IPS-15b (cell line): ENCODE data around the gene GABRE.

Source experiments
- H3K27me3 ChIP-seq: one replicate; pipeline ENCODE4 v1.6.1; 2013; ENCODE audit warnings: low read length; ENCODE audit not compliant: control insufficient read depth, insufficient read depth
- H3K36me3 ChIP-seq: one replicate; pipeline ENCODE4 v1.6.1; 2013; ENCODE audit warnings: low read length; ENCODE audit not compliant: control insufficient read depth, insufficient read depth
- H3K4me1 ChIP-seq: one replicate; pipeline ENCODE4 v1.6.1; 2013; ENCODE audit warnings: mild to moderate bottlenecking, low read length; ENCODE audit not compliant: control insufficient read depth, insufficient read depth
- H3K4me3 ChIP-seq: one replicate; pipeline ENCODE4 v1.5.1; 2013; ENCODE audit warnings: low read depth, low read length
- H3K9ac ChIP-seq: one replicate; pipeline ENCODE4 v1.6.1; 2013; ENCODE audit warnings: low read depth, mild to moderate bottlenecking, low read length
- H3K9me3 ChIP-seq: one replicate; pipeline ENCODE4 v1.6.1; 2013; ENCODE audit warnings: mild to moderate bottlenecking, low read length; ENCODE audit not compliant: control insufficient read depth, insufficient read depth

Gene GABRE

DNA sequence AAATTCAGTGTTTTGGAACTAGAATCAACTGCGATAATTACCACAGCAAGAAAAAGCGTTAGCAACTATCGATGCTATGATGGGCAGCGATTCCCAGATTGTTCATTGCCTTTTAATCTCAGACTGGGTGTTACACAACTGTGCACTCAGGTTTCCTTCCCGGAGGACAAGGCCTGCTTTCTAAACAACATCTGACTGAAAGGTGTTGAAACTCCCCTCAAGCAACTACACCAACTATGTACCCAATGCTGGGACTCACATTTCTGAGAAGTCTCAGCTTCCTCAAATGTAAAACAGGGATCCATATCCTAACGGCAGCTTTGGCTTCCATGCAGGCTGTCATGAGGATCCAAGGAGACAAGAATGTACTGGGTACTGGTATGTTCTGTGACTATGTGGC, 8.2 kb downstream of the GABRE start:
- Histone ChIP-seq H3K9ac (no peak overlapping the region), H3K4me1 (no peaks in the 10 kb centered on the region), H3K4me3 (no peak overlapping the region), H3K36me3 (peaks cover 7% of the 10 kb centered on the region), H3K27me3 (no peaks in the 10 kb centered on the region), H3K9me3 (no peaks in the 10 kb centered on the region)

DNA sequence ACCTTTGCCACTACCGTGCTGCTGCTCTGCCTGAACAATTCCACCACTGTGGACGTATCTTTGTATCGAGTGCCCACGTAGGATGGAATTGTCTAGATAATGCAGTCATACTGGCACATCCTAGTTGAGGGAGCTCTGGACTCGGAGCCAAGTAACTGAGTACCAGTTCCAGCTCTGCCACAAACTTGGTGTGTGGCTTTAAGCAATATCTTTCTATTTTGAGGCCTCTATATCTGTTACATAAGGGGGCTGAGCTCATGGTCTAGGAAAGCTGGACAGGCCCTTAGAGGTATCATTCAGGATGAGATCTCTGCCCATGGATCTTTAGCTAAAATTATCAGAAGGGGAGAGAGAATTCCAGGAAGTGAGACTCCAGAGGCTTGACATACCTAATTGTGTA, 12.4 kb downstream of the GABRE start:
- H3K27me3 ChIP-seq, result no peaks in the 10 kb centered on the region
- H3K9me3 ChIP-seq, result no peaks in the 10 kb centered on the region
- no peak overlapping the region for H3K4me3 ChIP-seq
- H3K4me1 ChIP-seq, result no peaks in the 10 kb centered on the region
- no peak overlapping the region for H3K9ac ChIP-seq
- H3K36me3 ChIP-seq, result peaks cover 3% of the 10 kb centered on the region

GRCh38 chrX:151958101-151958500, 16.4 kb downstream of the GABRE start:
- H3K9ac ChIP-seq, result no peak overlapping the region
- peaks cover 3% of the 10 kb centered on the region for H3K36me3 ChIP-seq
- H3K9me3 ChIP-seq, result peaks cover 3% of the 10 kb centered on the region
- no peaks in the 10 kb centered on the region for H3K27me3 ChIP-seq
- no peak overlapping the region for H3K4me3 ChIP-seq
- H3K4me1 ChIP-seq, result no peaks in the 10 kb centered on the region

DNA sequence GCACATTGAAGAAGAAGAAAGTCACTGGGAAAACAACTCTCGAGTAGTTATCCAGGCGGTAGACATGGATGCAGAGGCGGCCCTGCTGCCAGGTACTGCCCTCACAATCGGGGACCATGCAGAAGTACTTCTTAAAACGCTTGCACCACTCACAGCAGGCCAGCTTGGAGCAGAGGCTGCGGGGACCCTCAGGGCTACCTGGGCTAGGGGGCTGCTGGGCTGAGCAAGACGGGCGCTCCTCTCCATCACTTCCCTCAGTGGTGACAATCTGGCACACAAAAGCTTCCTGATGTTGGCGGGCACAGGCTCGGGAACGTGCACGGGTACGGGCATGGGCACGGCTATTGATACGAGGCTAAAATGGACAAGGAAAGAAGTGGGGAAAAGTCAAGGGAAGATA, 19.7 kb downstream of the GABRE start:
- no peaks in the 10 kb centered on the region for H3K36me3 ChIP-seq
- peaks cover 3% of the 10 kb centered on the region for H3K9me3 ChIP-seq
- no peak overlapping the region for H3K9ac ChIP-seq
- H3K4me1 ChIP-seq, result no peaks in the 10 kb centered on the region
- H3K4me3 ChIP-seq, result no peak overlapping the region
- H3K27me3 ChIP-seq, result no peaks in the 10 kb centered on the region

DNA sequence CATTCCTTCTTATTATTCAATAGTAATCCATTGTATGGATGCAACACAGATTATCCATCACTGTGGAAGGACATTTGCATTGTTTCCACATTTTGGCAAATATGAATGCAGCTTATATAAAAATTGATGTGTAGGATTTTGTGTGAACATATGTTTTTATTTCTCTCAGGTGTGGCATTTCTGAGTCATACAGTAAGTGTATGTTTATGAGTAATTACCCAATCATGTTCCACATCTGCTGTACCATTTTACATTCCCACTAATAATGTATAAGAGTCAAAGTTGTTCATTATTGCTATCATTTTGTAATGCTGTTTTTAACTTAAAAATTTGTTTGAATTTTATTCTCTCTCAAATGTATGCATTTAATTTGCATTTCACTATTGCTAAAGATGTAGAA, 36.3 kb downstream of the GABRE start:
- Histone ChIP-seq H3K36me3 (no peaks in the 10 kb centered on the region), H3K9ac (no peak overlapping the region), H3K27me3 (no peaks in the 10 kb centered on the region), H3K4me3 (no peak overlapping the region), H3K4me1 (no peaks in the 10 kb centered on the region), H3K9me3 (peaks cover 3% of the 10 kb centered on the region)

DNA sequence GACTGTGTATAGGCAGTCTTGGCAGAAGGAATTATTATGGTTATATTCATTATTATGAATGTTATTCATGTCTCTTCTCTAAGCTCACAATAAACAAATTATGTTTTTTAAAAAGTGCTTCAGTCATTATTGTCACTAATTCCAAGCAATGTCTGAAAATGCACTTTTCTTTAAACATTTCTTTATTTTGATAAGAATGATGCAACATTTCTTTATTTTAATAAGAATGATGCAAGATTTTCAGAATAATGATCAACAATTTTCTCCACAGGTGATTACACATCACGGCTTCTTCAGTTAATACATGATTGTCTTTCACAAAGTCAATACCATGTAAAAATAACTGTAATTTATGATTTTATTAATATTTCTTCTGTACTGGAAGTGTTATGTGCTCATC, 39.1 kb downstream of the GABRE start:
- Histone ChIP-seq H3K4me3 (no peak overlapping the region), H3K9me3 (peaks cover 3% of the 10 kb centered on the region), H3K36me3 (no peaks in the 10 kb centered on the region), H3K27me3 (no peaks in the 10 kb centered on the region), H3K9ac (no peak overlapping the region), H3K4me1 (no peaks in the 10 kb centered on the region)

- H3K9me3 ChIP-seq, result no peaks in the 10 kb centered on the region
- H3K27me3 ChIP-seq, result no peaks in the 10 kb centered on the region
- no peaks in the 10 kb centered on the region for H3K4me1 ChIP-seq
- H3K4me3 ChIP-seq, result no peak overlapping the region
- H3K36me3 ChIP-seq, result no peaks in the 10 kb centered on the region
- no peak overlapping the region for H3K9ac ChIP-seq
Observed at GRCh38 chrX:151929126-151929525, 45.4 kb downstream of the GABRE start.

DNA sequence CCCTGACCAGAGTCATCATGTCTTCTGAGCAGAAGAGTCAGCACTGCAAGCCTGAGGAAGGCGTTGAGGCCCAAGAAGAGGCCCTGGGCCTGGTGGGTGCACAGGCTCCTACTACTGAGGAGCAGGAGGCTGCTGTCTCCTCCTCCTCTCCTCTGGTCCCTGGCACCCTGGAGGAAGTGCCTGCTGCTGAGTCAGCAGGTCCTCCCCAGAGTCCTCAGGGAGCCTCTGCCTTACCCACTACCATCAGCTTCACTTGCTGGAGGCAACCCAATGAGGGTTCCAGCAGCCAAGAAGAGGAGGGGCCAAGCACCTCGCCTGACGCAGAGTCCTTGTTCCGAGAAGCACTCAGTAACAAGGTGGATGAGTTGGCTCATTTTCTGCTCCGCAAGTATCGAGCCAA, 50.8 kb downstream of the GABRE start:
- Histone ChIP-seq H3K36me3 (no peaks in the 10 kb centered on the region), H3K27me3 (no peaks in the 10 kb centered on the region), H3K4me3 (no peak overlapping the region), H3K9me3 (no peaks in the 10 kb centered on the region), H3K9ac (no peak overlapping the region), H3K4me1 (no peaks in the 10 kb centered on the region)

- Histone ChIP-seq H3K9me3 (no peaks in the 10 kb centered on the region), H3K36me3 (no peaks in the 10 kb centered on the region), H3K4me3 (no peak overlapping the region), H3K9ac (no peak overlapping the region), H3K4me1 (no peaks in the 10 kb centered on the region), H3K27me3 (no peaks in the 10 kb centered on the region)
Observed at GRCh38 chrX:151922692-151923091, 51.8 kb downstream of the GABRE start.

DNA sequence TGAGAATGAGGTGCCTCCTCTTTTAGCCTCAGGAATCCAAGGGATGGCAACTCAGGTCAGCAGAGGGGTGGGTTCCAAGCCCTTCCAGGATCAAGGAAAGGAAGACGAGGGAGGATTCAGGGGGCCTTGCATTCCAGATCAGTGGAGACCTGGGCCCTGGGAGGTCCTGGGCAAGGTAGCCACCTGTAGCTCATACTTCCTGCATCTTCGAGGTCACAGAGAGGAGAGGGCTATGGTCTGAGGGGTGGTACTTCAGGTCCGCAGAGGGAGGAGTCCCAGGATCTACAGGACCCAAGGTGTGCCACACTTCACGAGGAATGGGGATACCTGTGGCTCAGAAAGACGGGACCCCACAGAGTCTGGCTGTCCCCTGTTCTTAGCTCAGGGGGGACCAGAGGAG, 52.6 kb downstream of the GABRE start:
- H3K4me3 ChIP-seq, result no peak overlapping the region
- H3K27me3 ChIP-seq, result no peaks in the 10 kb centered on the region
- no peak overlapping the region for H3K9ac ChIP-seq
- H3K36me3 ChIP-seq, result no peaks in the 10 kb centered on the region
- H3K9me3 ChIP-seq, result no peaks in the 10 kb centered on the region
- no peaks in the 10 kb centered on the region for H3K4me1 ChIP-seq

DNA sequence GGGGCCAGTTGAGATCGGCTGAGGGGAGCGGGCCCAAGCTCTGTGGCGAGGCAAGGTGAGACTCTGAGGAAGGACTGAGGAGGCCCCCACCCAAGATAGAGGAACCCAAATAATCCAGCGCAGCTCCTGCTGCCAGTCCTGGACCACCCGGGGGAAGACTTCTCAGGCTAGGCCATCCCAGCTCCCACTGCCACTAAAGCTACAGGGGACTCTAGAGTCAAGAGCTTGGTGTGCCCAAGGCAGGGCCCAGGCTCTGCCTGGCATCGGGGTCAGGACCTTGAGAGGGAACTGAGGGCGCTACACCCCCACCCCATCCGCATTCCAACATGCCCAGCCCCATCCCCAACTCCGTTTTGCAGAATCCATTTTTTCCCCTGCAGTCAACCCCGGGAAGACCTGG, 53.2 kb downstream of the GABRE start:
- H3K9ac ChIP-seq, result no peak overlapping the region
- no peaks in the 10 kb centered on the region for H3K36me3 ChIP-seq
- no peaks in the 10 kb centered on the region for H3K9me3 ChIP-seq
- no peaks in the 10 kb centered on the region for H3K27me3 ChIP-seq
- no peak overlapping the region for H3K4me3 ChIP-seq
- no peaks in the 10 kb centered on the region for H3K4me1 ChIP-seq

- H3K4me1 ChIP-seq, result no peaks in the 10 kb centered on the region
- no peaks in the 10 kb centered on the region for H3K36me3 ChIP-seq
- H3K9me3 ChIP-seq, result no peaks in the 10 kb centered on the region
- H3K9ac ChIP-seq, result no peak overlapping the region
- H3K4me3 ChIP-seq, result no peak overlapping the region
- H3K27me3 ChIP-seq, result no peaks in the 10 kb centered on the region
Observed at GRCh38 chrX:151920530-151920929, 53.9 kb downstream of the GABRE start.

GRCh38 chrX:151920101-151920500, 54.4 kb downstream of the GABRE start:
- Histone ChIP-seq H3K4me3 (no peak overlapping the region), H3K36me3 (no peaks in the 10 kb centered on the region), H3K9ac (no peak overlapping the region), H3K4me1 (no peaks in the 10 kb centered on the region), H3K27me3 (no peaks in the 10 kb centered on the region), H3K9me3 (no peaks in the 10 kb centered on the region)
